Muscle of back (tissue), 11 donors: ENCODE data around the gene FFAR2. TPM values are rescaled to one million over a fixed set of nuclear protein-coding genes. Genes with fewer than 3 reads are reported as not detected.
"Not testable (repeated sequence)": the region's sequence is repeated elsewhere in the genome, so short reads cannot be mapped to it uniquely, and the experiment has no call there.

Experiments used
- DNase-seq, 3 donors: peaks; one replicate each; pipeline versions ENCODE4 v3.0.0 to v3.0.0-alpha.2; 2013
- polyA plus RNA-seq, 10 donors: library from polyadenylated mRNA; unstranded; fragments of 120-200 nt; gene quantifications; one replicate each; pipeline ENCODE4 v1.2.1, GENCODE V29; 2013; ENCODE audit not compliant: insufficient read length in 10 of 10

The FFAR2 gene
- polyA plus RNA-seq, 10 donors: 0.11 to 0.49 (median 0.15) TPM; not detected in 3

DNA sequence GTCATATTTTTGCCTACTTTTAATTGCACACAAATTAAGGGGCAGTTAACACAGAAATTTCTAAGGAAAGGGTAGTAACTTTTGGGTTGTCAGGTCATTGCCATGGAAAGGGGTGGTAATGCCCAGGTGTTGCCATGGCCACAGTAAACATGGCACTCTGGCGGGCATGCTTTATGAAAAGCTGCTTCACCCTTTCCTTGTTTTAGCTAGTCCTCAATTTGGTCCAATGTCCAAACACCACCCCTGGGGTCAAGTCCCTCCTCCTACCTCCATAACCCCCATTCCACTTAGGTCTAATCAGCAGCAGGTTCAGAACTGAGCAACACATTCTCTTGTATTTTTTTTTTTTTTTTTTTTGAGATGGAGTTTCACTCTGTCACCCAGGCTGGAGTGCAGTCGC is 6.6 kb downstream of the FFAR2 start:
- DNase-seq: no peak

DNA sequence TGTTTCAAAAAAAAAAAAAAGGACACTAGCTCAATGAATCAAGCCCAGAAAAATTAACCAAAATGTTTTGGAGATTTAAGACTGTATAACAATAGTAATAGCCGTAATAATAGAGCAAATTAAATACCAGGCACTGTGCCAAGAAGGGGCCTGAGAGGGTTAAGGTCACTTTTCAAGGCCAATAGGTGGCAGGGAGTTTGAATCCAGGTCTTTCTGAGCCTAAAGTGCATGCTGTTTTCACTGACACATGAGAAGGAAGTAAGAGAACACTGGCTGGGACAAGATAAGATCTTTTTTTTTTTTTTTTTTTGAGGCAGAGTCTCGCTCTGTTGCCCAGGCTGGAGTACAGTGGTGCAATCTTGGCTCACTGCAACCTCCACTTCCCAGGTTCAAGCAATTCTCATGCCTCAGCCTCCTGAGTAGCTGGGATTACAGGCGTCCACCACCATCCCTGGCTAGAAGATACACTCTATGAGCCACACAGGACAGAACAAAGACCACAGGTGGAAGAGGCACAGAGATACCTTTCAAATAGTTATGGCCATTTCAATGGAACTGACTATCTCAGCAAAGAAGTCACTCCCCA is 7.7 kb downstream of the FFAR2 start:
- DNase-seq: no peak

DNA sequence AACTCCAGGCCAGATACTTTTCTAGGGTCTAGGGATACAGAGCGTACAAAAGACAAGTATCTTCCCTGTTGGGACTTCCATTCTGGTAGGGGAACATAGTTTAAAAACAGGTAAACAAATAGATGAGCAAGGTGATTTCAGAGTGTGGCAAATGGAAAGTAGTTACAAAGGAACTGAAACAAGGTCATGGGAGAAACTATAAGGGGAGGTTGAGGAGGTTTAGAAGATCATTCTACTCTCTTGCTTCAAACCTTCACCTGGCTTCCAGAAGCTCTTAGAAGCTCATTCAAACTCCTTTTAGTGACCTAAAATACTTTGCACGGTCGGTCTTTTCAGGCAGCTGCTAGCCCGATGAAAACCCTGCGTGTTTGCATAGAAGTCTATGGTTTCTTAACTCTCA is 9.1 kb downstream of the FFAR2 start:
- no peak for DNase-seq

DNA sequence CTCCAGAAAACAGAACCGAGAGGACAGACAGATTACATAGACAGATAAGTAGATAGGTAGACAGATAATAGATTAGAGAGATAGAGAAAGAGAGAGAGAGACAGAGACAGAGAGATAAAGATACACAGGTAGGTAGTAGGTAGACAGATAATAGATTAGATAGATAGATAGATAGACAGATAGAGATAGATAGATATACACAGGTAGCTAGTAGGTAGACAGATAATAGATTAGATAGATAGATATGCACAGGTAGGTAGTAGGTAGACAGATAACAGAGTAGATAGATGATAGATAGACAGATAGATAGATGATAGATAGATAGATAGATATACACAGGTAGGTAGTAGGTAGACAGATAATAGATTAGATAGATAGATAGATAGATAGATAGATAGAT is 10.1 kb downstream of the FFAR2 start:
- DNase-seq: no peak

DNA sequence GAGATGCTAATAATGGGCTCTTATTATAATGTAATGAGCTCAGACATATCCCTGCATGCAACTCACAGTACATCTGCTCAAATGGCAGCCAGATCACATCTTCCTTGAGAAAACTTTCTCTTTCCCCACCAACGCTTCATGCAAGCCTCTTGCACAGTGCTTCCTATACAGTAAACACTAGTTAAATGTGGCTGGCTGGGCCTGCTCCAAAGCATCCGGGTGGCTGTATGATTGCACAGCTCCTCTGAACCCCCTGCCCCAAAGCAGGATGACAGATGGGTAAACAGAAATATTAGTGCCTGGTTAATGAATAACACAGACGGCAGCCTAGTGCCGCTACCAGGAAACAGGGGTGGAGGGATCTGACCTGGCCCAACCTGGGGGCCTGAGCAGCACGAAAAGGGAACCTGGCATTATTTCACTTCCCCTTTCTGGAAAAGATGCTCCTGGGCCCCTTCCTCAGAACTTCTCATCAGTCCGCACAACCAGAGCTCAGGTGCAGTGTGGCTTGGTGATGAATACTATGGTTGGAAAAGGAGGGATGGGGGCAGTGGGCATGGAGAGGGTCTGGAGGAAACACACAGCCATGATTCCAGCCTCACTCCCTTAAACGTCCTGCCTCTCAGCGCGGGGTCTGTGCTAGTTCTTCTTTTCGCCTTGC is 10.8 kb downstream of the FFAR2 start:
- peak in 2 of 3 donors; percentile 16 to 46 for DNase-seq

DNA sequence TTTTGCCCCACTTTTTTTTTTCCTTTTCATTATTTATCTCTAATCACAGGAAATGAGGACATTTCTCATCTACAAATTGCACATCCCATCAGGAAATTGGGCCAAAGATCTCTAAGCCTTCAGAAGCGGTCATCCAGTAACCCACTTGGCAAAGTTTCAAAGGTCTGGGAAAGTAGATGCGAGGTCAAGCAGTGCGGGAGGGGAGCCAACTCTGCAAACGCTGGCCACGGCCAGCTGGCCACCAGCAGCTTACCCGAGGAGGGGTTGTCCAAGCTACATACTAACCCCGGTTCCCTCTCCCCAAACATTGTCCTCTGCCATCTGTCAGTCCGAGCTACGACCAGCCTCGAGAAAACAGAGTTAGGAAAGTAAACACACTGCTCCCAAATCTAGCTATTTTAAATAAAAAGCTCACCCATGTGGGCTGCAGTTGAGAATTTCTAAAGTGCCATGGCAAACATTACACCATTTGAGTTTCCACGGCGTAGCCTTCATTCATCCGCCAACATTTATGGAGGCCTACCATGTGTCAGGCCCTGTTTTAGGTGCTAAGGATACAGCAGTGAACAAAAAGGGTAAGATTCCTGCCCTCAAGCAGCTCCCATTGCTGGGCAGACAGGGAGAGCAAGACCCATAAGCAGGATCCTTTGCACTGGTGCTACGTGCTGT is 11.5 kb downstream of the FFAR2 start:
- peak in 2 of 3 donors; percentile 68 to 71 for DNase-seq

DNA sequence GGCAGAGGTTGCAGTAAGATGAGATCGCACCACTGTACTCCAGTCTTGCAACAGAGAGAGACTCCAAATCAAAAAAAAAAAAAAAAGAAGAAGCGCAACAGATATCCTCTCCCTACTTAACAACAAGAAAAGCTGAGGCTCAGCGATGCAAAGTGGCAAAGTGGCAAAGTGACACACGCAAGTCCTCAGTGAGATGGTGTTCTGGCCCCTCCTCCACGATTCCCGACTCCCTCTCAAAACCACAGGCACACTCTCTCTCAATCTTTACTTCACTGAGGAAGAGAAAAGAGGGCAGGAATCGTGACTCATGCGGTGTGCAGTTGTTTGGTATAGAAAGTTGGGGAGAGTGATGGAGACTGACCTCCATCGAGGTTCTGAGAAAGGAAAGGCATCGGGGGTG is 12.6 kb downstream of the FFAR2 start:
- no peak for DNase-seq

DNA sequence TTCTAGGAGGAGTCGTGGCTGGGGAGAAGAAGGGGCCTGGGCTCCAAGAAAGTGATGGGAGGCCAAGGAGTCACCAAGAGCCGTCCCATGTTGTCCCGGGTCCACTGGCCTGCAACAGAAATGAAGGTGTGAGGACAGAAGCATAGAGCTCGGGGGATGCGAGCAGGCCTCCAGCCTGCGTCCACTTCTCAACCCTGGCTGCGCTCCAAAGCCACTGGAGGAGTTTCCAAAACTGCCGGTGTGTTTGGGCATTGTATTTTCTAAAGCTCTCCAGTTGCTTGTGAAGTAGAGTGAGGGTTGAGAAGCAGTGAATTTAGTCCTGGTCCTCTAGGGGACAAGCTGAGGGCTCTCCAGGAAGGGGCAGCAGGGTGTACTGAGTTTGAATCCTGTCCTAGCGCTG is 13.0 kb downstream of the FFAR2 start:
- DNase-seq: no peak

DNA sequence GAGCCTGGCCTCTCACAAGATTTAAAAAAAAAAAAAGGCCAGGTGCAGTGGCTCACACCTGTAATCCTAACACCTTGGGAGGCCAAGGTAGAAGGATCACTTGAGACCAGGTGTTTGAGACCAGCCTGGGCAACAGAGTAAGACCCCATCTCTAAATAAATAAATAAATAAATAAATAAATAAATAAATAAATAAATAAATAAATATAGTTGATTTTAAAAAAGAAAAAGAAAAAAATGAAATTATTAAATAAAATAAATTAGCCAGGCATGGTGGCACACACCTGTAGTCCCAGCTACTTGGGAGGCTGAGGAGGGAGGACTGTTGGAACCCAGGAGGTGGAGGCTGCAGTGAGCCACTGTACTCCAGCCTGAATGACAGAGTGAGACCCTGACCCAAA is 13.7 kb downstream of the FFAR2 start:
- not testable (repeated sequence) for DNase-seq

DNA sequence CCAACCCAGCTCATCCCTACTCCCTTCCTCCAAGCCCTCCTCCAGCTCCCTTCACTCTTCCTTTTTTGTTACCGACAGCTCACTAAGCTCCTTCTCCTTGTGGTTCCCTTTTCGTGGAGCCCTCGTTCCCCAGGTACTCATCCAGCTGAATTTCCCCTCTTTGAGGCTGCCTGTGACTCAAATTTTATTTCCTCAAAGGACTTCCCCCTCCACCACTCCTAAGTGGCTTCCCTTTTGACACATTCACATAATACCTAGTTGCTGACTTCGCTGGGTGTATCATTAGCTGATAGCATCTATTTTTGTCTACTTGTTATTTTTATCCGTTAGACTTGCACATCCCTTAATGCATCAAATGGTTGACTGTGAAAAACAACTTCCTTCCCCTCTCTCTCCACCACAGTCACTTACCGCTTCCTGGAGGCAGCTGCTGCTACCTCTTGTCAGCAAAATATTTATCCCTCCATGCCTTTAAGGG is 14.5 kb downstream of the FFAR2 start:
- peak in 2 of 3 donors; percentile 22 to 55 for DNase-seq

DNA sequence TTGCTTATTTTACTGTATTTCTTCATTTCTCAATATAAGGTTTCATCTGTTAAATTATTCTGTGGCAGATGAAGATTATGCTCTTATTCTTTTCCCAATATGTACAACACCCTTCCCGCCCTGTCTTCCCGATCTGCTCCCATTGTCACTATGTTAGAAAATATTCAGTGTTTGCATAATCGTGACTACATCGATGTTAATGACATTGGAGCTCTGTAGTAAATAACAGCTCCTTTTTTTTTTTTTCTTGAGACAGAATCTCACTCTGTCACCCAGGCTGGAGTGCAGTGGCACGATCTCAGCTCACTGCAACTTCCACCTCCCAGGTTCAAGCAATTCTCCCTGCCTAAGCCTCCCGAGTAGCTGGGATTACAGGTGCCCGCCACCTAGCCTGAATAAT is 14.9 kb downstream of the FFAR2 start:
- not testable (repeated sequence) for DNase-seq

DNA sequence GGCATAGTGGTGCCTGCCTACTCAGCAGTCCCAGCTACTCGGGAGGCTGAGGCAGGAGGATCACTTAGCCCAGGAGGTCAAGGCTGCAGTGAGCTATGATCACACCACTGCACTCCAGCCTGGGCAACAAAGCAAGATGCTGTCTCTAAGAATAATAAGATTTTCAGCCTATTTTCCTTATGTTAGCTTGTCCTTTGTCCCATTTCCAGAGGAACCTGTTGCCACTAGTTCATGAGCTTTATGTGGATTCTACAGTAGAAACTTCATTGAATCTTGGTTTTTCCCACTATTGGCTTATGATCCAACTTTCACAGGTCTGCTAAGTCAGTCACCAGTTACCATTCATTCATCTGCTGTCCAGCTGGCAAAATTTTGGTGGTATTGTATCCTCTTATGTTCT is 18.2 kb downstream of the FFAR2 start:
- no peak for DNase-seq

DNA sequence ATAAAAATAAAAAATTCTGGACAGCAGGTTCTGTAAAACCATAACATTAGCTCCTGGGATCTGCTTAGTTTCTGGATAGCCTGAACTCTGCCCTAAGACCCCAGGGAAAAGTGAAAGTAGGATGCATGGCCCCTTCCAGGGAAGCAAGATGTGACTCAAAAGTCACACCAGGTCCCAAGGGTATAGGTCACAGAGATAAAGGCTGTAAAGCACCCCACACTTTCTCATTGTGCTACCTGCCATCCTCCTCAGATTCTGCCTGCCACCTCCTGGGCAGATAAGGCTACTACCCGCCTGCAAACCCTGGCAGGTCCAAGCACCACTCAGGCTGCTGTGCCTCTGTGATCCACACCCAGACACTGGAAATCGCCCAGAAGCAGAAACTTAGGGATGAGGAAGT is 20.6 kb downstream of the FFAR2 start:
- peak in 2 of 3 donors; percentile 22 to 38 for DNase-seq

DNA sequence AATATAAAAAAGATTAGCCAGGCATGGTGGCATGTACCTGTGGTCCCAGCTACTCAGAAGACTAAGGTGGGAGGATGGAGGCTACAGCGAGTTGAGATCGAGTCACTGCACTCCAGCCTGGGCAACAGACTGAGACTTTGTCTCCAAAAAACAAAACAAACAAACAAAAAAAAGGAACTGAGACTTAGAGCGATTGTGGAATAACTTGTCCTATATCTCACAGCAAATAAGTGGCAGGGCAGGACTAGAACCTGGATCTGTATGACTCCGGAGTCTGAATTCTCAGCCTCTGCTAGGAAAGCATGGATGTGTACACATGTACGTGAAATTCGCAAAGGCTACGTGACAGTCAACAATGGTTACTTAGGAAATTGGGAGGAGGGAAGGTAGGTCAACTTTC is 22.1 kb downstream of the FFAR2 start:
- DNase-seq: no peak

DNA sequence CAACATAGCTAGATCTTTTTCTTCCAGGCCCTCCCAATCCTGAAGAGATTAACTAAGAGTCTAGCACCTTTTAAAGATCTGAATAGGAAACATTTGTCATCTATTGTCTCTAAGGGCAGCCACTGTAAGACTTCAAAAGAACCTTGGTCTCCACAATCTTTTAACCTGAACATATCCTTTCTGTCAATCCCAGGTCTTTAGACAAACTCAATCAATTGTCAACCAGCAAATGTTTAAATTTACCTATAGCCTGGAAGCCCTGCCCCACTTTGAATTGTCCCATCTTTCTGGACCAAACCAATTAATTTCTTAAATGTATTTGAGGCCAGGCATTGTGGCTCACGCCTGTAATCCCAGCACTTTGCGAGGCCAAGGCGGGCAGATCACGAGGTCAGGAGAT is 23.0 kb downstream of the FFAR2 start:
- DNase-seq: not testable (repeated sequence)

DNA sequence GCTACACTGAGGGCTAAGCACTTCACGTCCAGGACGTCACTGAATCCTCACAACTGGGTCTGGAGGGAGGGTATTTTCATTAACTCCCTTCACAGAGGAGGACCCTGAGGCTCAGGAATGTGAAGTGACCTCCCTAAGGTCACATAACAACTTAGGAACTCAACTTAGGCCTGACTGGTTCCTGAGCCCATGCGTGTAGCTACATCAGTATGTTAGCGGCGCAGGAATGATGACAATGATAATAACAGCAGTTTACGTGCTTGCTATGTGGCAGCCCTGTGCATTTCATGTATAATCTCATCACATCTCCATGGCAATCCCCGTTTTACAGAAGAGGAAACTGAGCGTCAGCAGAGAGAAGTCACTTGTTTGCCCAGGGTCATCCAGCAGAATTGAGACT is 23.9 kb downstream of the FFAR2 start:
- DNase-seq: no peak

DNA sequence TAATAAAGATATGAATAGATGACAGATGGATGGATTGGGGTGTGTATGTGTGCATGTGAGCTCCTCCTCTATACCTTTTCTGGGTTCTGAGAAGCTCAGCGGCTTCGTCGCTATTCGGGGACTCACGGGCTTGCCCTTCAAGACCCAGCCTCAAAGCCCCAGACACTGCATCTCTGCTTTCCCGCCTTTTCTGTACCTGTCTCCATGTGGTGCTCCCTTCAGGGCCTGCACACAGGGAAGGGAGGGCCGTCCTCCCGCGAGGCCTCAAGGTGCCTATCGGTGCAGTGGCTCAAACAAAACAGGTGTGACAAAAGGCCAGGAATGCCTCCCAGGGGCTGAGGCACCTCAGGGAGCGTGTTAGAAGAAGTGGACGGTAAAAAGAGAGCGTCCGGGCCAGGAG is 26.0 kb downstream of the FFAR2 start:
- DNase-seq: no peak

DNA sequence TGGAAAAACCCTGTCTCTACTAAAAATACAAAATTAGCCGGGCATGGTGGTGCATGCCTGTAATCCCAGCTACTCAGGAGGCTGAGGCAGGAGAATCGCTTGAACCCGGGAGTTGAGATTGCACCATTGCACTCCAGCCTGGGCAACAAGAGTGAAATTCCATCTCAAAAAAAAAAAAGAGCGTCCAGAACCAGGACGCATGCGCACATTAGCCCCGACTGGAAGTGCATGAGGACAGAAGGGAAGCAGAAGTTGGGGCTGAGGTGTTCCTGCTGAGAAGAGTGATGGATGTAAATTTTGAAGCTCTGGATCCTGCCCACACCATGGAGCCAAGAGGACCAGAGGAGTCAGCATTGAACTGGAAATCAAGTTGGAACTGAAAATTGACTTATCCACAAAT is 26.5 kb downstream of the FFAR2 start:
- DNase-seq: not testable (repeated sequence)

DNA sequence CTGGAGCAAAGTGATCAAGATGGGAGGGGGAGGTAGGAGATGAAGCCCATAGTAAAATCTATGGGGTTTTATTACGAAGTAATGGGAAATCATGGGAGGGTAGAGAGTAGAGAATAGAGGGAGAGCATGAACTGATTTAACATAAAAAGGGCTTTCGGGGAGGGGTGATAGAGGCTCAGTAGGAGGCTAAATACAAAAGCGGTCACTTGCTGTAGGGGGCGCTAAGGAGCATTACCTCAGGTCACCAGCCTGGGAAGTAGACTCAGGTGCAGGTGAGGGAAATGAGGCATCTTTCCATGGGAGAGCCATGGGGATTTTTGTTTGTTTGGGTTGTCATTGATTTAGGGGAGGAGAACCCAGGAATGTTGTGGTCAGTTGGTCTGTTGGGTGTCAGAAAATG is 28.1 kb downstream of the FFAR2 start:
- DNase-seq: no peak

DNA sequence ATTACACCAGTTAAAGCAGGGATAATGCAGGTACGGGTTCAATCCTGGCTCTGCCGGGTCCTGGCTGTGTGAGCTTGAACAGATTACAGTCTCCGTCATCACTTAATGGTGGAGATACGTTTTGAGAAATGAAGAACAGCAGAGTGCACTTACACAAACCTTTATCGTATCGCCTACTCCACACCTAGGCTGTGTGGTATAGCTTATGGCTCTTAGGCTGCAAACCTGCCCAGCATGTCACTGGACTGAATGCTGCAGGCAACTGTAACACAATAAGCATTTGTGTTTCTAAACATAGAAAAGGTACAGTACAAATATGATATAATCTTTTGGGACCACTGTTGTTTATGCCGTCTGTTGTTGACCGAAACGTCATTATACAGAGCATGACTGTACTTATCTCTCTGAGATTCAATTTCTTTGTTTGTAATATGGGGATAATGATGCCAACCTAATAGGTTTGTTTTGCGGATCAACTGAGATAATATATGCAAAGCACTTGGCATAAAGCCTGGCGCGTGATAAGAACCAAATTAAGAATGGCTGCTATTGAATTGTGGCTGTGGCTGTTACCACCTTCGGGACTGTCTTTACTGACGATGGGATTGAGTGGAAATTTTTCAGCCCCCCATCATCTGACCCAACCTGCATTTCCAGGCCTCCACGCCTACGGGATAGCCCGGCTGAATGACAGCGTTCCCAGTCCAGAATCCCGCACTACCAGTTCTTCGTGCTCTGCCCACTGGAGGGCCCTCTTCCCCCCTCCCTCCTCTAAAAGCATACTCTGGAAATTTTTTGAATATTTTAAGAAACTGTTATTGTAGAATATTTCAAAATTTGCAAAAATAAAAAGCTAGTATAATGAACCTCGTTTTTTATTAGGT is 31.0 kb downstream of the FFAR2 start:
- no peak for DNase-seq

DNA sequence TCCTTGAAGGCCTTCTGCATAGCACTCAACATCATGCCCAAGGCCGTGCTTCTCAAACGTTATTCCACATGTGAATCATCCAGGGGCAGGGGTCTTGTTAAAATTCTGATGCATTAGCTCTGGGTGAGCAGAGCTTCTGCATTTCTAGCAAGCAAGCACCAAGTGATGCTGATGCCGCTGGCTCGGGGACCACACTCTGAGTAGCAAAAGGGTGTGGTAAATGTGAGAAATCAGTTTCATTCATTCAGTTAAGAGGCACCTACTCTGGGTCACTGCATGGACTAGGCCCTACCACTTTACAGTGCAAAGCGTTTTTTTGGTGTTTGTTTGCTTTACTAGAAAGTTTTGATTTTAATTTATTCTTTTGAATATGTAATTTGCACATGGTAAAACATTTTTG is 35.0 kb downstream of the FFAR2 start:
- DNase-seq: no peak
